HG03097 (cell line): Measurements from ENCODE around the gene DZIP1.

Experiments used
- ATAC-seq: cut with Tn5 transposase; IDR thresholded peaks from one replicate; pipeline ENCODE4 v1.9.1; 2021; ENCODE audit not compliant: unreplicated experiment, low FRiP score

DZIP1 gene

DNA sequence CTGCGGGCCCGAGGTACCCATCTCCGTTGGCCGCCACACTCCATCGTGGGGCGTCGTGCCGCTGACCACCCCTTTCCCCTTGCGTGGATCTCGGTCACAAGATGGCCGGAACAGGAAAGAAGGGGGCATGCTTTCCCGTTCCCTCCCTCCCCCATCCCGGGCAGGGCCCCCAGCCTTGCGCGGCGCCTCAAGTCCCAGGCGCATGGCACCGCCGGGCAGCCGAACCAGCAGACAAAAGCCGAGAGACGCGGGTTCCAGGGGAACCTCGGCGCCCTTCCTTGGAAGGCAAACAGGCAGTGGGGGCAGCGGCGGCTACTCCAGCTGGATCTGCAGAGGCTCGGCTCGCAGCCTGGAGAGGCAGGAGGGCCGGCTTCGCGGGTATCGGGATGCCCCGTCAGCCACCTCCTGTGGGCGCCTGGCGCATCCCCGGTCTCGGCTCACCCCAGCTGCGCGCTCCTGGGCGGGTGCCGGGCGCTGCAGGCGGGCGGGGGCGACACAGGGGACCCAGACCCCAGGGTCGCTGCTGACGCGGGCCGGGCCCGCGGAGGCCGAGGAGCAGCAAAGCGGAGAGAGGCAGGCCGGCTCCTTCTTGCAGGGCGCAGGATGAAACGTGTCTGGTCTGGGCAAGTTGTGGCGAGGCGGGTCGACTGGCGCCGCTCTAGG lies 439 bp downstream of the DZIP1 start:
- ATAC-seq: no peak

DNA sequence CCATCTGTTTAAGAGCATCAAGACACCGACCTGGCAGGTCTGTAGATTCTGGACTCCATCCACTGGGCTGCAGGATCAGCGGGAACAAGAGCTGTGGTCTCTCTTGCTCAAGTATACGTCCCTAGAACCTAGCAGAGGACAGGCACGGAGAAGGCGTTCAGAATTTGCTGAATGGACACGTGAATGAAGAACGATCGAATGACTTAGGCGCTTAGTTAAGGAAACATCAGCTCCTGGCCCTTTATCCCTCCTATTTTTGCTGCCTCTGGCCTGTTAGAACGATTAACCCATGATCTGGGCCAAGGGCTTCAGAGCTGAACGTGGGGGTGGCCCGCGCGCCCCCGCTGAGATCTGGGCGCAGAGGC lies 953 bp downstream of the DZIP1 start:
- ATAC-seq: no peak

DNA sequence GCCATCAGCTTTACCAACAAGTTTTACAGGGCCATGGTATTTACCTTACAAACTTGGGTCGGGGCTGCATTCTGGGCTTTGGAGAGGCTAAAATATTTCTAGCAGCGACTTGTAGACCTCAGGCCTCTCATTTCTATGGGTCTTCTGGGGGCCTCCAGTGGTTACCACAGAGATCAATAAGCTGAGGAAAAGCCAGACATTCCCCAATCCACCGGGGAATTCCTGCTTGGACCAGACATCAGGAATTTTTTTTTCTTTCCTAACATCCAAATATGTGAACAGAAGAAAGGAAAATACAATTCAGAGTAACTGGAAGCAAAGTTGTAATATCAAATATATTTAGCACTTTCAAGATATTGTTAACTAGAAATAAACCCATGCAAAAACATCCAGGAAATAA lies 1.5 kb downstream of the DZIP1 start:
- no peak for ATAC-seq

DNA sequence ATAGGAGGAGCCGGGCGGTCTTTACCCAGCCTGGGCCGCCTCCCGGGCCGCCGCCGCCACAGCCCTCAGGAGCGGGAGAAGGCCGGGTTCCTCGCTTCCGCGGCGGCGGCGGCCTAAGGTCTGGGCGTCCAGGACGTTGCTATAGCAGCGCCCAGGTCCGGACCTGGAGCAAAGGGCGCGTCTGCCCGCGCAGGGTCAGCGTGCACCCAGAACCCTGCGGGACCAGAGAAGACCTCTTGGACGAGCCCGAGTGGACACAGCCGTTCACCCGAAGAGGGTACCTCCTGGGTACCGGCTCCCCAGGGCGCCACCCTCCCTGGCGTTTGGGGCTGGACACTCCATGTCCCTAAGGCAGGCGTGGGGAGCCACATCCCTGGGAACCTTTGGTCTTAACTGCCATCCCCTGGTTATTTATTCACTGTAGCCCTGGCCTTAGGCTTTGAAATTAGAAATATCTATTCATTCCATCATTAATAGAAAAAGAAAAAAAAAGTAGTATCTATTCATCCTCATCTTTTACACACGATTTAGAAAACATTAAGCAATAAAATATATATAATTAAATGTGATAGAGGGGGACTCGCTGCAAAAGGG lies 2.4 kb downstream of the DZIP1 start:
- ATAC-seq: no peak

DNA sequence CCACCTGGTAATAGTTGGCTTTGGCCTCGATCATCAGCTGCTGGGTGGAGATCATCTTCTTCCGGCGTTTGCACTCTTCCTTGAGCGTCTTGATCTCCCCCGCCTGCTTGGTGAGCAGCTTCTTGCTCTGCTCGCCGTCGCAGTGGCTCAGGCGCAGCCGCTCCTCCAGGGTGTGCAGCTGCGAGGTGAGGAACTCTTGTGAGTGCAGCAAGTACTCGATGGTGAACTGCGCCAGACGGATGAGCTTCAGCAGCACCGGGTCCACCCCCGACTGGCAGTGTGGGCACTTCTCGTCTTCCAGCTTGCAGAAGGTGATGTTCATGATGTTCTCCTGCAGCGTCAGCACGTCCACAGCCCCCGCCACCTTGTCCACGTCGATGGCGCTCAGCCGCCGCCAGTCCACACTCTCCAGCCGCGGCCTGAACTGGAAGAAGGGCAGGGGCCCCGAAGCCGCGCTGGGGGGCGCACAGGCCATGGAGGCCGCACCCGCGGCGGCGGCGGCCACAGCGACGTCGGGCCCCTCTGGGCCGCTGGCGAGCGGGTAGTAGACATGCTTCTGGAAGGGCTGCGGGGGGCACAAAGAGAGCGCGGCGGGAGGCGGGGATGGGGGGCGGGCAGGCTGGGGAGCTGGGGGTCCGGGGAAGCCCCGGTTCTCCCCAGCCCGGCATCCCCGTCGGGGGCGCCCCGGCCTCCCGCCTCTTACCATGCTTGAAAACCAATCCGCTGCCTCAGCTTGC lies 3.0 kb downstream of the DZIP1 start:
- ATAC-seq: no peak

DNA sequence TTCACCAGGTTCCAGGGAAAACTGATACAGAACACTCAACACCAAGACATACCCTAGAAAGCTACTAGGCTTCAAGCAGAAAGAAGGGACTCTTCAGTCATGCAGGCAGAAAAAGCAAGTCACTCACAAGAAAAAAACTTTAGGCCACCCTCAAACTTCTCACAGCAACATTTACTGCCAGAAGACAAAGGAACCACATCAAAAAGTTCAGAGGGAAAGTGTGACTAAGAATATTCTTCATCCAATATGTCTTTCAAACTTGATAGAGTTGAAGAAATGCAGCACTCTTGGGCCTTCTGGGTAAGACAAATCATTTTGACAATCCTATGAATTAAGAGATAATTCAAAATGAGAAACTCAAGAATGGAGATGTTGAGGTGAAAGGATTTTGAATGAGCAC lies 7.7 kb downstream of the DZIP1 start:
- ATAC-seq: no peak

DNA sequence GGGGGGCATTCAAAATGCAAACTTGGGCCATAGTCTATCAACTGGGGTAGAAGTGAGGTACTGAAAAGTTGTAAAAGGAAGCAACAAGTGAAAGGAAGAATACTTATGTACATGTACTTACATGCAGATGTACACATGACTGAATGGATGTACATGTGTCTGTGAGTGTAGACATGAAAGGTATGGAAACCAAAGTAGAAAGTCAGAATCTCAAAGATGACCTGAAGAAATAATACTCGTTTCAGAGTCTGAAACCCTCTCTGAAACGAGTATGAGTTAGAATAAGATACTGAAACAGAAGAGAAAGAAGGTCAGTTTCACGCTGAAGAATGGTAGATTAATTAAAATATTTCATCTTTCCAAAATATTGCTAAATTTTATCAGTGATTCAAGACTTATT lies 13.9 kb downstream of the DZIP1 start:
- ATAC-seq: no peak

DNA sequence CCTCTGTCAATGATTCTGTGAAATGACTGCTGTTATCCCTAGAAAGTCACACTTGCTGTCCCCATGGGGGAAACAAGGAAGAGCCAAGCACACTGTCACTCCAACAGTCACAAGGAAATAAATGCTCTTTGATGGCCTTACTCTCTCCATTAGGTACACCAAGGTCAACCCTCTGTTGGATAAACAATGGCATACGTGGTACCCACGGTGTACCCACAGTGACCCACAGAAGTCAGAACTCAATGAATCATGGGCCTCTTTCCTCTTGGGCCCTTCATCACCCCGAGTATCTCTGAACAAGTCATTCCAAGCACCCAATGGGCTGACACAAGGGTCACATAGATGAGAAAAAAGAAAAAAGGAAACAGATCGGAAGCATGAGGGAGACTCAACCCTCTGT lies 15.4 kb downstream of the DZIP1 start:
- no peak for ATAC-seq

DNA sequence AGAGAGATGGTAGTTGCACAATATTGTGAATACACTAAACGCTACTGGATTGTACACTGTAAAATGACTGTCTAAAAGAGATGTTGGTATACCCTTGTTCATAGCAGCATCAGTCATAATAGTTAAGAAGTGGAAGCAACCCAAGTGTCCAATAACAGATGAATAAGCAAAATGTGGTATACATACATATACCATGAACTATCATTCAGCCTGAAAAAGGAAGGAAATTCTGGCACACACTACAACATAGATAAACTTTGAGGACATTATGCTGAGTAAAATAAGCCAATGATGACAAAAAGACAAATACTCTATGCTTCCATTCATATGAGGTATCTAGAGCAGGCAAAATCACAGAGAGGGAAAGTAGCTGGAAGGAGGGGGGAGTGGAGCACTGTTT lies 16.0 kb downstream of the DZIP1 start:
- no peak for ATAC-seq

DNA sequence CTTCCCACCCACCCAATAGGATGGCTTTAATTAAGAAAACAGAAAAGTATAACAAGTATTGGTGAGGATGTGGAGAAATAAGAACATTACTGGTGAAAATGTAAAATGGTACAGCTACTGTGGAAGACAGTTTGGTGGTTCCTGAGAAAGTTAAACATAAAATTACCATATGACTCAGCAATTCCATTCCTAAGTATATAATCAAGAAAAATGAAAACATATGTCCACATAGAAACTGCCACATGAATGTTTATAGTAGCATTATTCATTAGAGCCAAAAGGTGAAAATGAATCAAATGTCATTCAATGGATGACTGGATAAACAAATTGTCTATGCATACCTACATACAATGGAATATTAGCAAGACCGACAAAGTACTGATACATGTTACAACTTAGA lies 16.9 kb downstream of the DZIP1 start:
- ATAC-seq: no peak

DNA sequence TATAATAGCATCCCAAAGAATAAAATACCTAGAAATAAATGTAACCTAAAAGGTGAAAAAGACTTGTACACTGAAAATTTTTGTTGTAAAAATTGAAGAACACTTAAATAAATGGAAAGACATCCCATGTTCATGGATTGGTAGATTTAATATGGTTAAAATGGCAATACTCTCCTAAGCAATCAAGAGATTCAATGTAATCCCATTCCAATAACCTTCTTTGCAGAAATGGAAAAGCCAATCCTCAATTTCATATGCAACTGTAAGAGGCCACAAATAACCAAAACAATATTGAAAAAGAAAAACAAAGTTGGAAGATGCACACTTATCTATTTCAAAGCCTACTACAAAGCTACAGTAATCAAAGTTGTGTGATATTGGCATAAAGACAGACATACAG lies 17.7 kb downstream of the DZIP1 start:
- no peak for ATAC-seq

DNA sequence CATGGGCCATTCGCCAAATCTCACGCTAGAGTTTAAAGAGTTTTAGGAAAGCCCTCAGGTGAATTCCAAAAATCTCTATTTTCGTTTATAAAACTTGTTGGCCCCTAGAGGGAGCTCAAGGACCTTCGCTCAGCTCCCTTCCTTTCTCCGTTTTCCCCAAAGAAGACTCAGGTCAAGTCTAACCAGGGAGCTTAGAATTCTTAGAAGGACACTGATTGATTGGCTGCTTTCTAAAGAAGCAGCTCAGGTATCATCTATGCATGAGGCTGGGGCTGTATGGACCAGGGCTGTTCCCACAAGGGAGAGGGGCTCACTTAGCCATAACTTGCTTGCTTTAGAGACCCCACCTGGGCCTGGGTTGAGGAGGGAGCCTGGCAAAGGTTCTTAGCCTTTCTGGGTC lies 20.5 kb downstream of the DZIP1 start:
- no peak for ATAC-seq

DNA sequence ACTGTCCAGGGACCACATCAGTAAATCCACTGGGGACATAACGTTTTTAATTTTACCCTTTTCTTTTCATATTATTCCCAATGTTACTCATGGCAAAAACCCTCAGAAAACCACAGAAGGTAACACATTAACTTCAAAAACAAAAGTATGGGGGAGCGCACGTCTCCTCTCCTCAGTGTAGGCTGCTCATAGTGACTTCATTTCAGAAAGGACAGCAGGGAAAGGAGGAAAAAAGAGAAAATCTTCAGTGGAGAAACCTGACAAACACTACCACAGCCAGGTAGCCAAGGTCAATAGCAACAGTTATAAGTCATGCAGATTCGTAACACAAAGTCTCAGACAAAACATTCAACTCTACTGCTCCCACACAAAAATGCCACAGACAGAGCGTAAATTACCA lies 21.4 kb downstream of the DZIP1 start:
- ATAC-seq: no peak

DNA sequence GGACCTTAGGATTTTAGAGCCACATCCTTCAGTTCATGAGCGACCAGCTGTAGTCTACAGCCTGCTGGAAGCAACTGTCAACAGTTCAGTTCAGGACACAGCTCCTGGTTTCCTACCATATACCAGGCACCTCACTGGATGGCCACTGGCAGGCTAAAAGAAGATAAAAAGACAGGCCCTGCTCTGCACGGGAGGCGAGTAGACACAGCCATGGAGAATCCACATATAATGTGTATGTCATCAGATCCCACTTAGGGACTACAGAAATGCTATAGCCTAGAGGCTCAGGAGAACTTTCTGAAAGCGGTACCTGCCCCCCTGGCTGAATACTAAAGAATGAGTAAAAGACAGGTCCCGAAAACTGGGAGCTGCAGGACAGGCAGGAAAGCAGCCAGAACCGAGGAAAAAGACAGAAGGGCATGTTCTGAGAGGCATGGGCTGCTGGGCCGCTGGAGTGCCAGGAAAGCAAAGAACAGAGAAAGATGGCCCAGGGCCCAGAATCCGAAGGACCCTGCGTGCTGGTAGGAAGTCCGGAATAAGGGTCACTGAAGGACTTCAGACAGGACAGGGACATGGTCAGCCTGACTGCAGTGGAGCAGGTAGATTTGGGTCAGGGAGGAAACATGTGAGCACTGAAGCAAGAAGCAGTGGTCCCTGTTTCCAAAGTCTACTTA lies 23.5 kb downstream of the DZIP1 start:
- no peak for ATAC-seq

DNA sequence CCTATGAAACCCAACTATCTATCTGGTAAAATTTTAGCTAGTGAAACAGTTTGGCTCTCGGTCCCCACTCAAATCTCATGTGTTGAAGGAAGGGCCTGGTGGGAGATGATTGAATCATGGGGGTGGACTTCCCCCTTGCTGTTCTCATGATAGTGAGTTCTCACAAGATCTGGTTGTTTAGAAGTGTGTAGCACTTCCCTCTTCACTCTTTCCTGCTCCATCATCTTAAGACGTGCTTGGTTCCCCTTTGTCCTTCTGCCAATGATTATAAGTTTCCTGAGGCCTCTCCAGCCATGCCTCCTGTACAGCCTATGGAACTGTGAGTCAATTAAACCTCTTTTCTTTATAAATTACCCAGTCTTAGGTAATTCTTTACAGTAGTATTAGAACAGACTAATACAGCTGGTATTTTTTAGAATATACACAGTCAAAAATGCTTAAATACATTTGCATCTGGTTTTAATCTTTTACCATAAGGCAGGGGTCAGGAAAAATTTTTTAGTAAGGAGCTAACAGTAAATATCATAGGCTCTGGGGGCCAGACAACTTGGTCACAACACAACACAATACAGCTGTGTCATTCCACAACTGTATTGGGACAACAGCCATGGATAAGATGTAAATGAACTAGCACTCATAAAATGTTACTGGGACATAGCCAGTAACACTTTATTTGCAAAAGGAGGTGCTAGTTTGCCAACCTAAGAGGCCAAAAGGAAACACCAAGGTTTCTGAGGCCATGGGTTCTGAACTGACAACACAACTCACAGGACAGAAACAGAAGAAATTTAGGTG lies 24.3 kb downstream of the DZIP1 start:
- ATAC-seq: no peak

DNA sequence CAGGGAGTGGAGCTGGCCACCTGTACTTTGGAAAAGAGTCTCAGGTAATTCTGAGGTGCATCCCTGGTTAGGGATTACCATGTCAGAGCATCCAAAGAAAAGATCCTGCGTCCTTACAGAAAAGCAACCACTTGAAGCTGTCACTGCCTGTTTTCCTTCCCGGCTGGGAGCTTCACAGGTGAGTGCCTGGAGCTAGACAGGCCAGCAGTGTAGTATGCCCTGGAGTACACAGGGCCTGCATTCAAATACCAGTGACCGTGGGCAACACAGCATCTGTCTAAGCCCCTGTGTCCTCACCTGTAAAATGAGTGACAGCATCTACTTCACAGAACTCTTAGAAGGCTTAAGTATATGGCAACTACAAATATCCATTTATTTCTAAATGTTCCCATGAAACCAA lies 29.0 kb downstream of the DZIP1 start:
- ATAC-seq: no peak

DNA sequence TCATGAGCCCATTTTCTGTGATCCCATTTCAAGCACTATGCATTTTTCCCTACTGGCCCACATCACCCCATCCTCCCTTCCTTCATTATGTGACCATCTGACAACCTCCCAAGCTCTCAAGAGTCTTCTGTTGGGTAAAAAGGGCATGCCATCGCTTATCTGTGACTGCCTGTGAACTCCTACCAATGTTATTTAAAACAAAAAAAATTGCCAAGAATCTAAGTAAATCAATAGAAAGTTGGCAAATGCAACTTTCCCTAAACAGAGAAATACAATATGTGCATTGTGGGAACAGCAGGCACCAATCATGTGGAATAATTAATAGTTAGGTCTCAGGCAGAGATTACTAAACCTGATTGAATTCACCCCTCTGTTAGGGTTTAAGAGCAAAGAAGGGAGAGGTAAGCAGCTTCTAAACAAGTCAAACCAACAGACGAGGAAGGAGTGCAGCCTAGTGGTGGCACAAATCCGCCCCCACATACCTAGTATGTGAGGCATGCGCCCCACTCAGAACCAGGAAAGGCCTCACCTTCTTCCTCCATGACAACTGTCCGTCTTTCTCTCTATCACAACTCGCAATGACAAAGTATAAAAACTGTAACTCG lies 29.8 kb downstream of the DZIP1 start:
- ATAC-seq: no peak

DNA sequence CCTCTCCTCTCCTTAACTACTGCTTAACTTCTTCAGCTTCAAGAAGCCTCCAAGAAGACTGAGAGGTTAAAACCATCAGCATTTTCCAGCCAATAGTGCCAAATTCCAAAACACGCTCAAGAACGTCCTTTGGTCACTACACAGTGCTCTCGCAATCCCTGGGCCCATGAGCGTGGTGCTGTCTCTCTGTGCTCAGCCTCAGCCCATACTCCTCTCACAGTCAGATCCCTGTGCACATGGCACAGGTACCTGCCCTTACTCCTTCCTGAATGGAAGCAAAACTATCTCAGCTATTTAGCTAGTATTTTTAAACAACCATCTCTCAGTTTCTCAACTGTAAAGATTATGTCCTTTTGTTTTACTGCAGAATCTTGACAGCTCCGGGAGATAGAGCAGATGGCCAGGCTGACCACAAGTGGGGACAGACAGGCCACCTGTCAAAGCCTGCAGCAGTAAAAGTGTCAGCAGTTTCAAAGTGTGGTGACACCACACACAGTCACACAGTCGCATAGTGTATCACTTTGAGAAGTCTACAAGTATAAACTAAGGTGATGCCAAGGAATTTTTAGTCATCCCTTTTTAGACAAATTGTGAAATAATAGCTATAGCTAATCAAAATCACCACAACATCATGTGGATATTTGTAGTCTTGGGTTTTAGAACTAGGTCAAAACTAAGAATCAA lies 35.7 kb downstream of the DZIP1 start:
- no peak for ATAC-seq

DNA sequence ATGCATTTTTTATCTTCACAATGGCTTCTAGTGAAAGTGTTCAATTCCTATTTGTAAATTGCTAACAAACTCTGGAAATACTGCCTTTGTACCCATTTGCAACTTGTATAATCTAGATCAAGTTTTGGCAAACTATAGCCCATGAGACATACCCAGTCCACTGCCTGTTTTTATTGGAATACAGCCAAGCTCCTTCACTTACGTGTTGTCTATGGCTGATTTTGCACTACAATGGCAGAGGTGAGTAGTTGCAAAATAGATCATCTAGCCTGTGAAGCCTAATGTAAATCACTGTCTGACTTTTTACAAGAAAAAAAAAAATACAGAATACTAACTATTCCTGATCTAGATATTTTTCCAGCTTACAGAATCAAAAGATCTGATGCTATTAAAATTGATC lies 37.1 kb downstream of the DZIP1 start:
- ATAC-seq: no peak
